PC-3 (cell line): Measurements from ENCODE around the gene CBL. TPM values are rescaled to one million over a fixed set of nuclear protein-coding genes. Genes with fewer than 3 reads are reported as not detected.

Source experiments
- ATAC-seq: fragments of 200-7000 bp; cut with Tn5 transposase; 2 replicates; pipeline ENCODE4 v1.9.1; 2020; ENCODE audit warnings: mild to moderate bottlenecking, moderate library complexity
- BruUV-seq: library from RNA; stranded (reverse); fragments of 400-500 nt; replicated peaks from 2 replicates; lab custom pipeline; 2021; lab: Mats Ljungman, UMichigan
- CTCF ChIA-PET: fragments of 300-600 bp; sonication (Branson Sonifier 250); formaldehyde crosslinking; loops from one replicate; lab custom pipeline; 2022; ENCODE audit warnings: antibody characterized with exemption; lab: Charles Lee
- POLR2A ChIA-PET: fragments of 300-600 bp; sonication (Branson Sonifier 250); formaldehyde crosslinking; loops from one replicate; lab custom pipeline; 2022; ENCODE audit warnings: antibody characterized with exemption; ENCODE audit not compliant: unreplicated experiment; lab: Charles Lee
- DNase-seq: peaks from one replicate; pipeline ENCODE4 v3.0.0-alpha.2; 2015
- H2AFZ ChIP-seq: fragments of 300-600 bp; sonication (generic); 2 replicates; pipeline ENCODE4 v1.6.0; 2016; ENCODE audit warnings: antibody characterized with exemption, low read length
- H3F3A ChIP-seq: fragments of 300-600 bp; sonication (generic); one replicate; pipeline ENCODE4 v1.6.0; 2017; ENCODE audit warnings: antibody characterized with exemption, low read length, control low read depth, mild to moderate bottlenecking; ENCODE audit not compliant: unreplicated experiment
- H3K27ac ChIP-seq: fragments of 300-600 bp; sonication (generic); 2 replicates; pipeline ENCODE4 v1.5.1; 2016; ENCODE audit warnings: mild to moderate bottlenecking, low read length
- H3K27me3 ChIP-seq: fragments of 300-600 bp; sonication (generic); 2 replicates; pipeline ENCODE4 v1.6.1; 2016; ENCODE audit warnings: low read length, mixed read lengths
- H3K36me3 ChIP-seq: fragments of 300-600 bp; sonication (generic); 2 replicates; pipeline ENCODE4 v1.6.1; 2016; ENCODE audit warnings: low read depth, mixed run types, low read length, mixed read lengths
- H3K4me1 ChIP-seq: fragments of 300-600 bp; sonication (generic); 2 replicates; pipeline ENCODE4 v1.5.1; 2016; ENCODE audit warnings: low read length; ENCODE audit not compliant: insufficient read depth
- H3K4me2 ChIP-seq: fragments of 300-600 bp; sonication (generic); 2 replicates; pipeline ENCODE4 v1.6.0; 2016; ENCODE audit warnings: low read length
- H3K4me3 ChIP-seq: fragments of 300-600 bp; sonication (generic); 2 replicates; pipeline ENCODE4 v1.5.1; 2016; ENCODE audit warnings: mild to moderate bottlenecking, low read length, mixed read lengths
- H3K79me2 ChIP-seq: fragments of 300-600 bp; sonication (generic); 2 replicates; pipeline ENCODE4 v1.6.1; 2017; ENCODE audit warnings: low read length, mixed read lengths
- H3K9ac ChIP-seq: fragments of 300-600 bp; sonication (generic); 2 replicates; pipeline ENCODE4 v1.6.0; 2016; ENCODE audit warnings: mild to moderate bottlenecking, low read length
- H3K9me2 ChIP-seq: fragments of 300-600 bp; sonication (generic); replicated peaks from 2 replicates; pipeline ENCODE4 v1.6.1; 2016; ENCODE audit warnings: mixed run types, low read length, mixed read lengths
- H3K9me3 ChIP-seq: fragments of 300-600 bp; sonication (generic); 2 replicates; pipeline ENCODE4 v1.6.1; 2016; ENCODE audit warnings: low read length, mixed read lengths
- H4K20me1 ChIP-seq: fragments of 300-600 bp; sonication (generic); 2 replicates; pipeline ENCODE4 v1.6.1; 2016; ENCODE audit warnings: low read length, mixed read lengths
- EZH2 ChIP-seq: fragments of 300-600 bp; sonication (generic); IDR thresholded peaks from one replicate; pipeline ENCODE4 v1.6.1; 2017; ENCODE audit warnings: antibody characterized with exemption, mild to moderate bottlenecking, low read length; ENCODE audit not compliant: unreplicated experiment
- EZH2phosphoT487 ChIP-seq: fragments of 300-600 bp; sonication (generic); IDR thresholded peaks from 2 replicates; pipeline ENCODE4 v1.6.1; 2018; ENCODE audit warnings: mild to moderate bottlenecking, antibody characterized with exemption, low read length, borderline replicate concordance
- intact Hi-C: fragments of 100-400 bp; cut with micrococcal nuclease; formaldehyde crosslinking; loops from 2 replicates; pipeline ENCODE4 v1.9.0; 2023
- total RNA-seq: library from RNA; depleted of rRNA; stranded (reverse); fragments of >200 nt; gene quantifications from 2 replicates; pipeline ENCODE4 v1.2.3, GENCODE V29; 2014
- TF ChIP-seq, protein P1 (sequence below): fragments of 300-600 bp; sonication (generic); conservative IDR thresholded peaks from 2 replicates; pipeline ENCODE4 v1.5.1; 2017; ENCODE audit warnings: antibody characterized with exemption, low read depth, mild to moderate bottlenecking, low read length

Gene CBL
- total RNA-seq, 1 experiment from 2014 or later, result 11.4 TPM

DNA sequence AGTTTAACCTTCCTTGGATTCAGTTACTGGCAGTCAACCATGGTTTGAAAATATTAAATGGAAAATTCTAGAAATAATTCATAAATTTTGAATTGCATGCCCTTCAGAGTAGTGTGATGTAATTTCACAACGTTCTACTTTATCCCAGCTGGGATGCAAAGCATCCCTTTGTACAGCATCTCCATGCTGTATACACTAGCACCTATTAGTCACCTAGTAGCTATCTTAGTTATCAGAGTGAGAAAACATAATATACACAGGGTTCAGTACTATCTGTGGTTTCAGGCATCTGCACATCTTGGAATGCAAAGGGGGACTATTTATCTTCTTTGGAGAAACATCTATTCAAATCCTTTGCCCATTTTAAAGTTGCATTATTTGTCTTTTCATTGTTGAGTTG, 30.8 kb downstream of the CBL start:
- no peak overlapping the region for H3K4me3 ChIP-seq
- no peaks in the 10 kb centered on the region for H3K9me3 ChIP-seq

DNA sequence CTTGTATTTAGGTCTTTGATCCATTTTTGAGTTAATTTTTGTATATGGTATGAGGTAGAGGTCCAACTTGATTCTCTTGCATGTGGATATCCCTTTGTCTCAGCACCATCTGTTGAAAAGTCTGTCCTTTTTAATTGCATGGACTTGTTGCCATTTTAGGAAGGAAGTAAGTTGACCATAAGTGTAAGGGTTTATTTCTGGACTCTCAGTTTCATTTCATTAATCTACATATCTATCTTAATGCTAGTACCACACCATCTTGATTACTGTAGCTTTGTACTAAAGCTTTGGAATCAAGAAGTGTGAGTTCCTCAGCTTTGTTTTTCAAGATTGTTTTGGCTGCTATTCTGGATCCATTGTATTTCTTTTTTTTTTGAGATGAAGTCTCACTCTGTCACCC, 31.4 kb downstream of the CBL start:
- Histone ChIP-seq H3K27ac (no peak overlapping the region), H3K9me2 (no peaks in the 10 kb centered on the region), H3K27me3 (no peaks in the 10 kb centered on the region), H3K79me2 (peaks cover 7% of the 10 kb centered on the region), H3F3A (no peaks in the 10 kb centered on the region), H3K4me3 (no peak overlapping the region), H3K4me1 (peaks cover 5% of the 10 kb centered on the region; the same call in 1 of the 2 replicates), H3K9me3 (no peaks in the 10 kb centered on the region), H3K4me2 (no peak overlapping the region), H4K20me1 (no peaks in the 10 kb centered on the region), H2AFZ (no peak overlapping the region), H3K36me3 (peaks cover 12% of the 10 kb centered on the region; the same call in 1 of the 2 replicates), H3K9ac (no peak overlapping the region)
- intact Hi-C loops, result no loop called here
- CTCF ChIA-PET, result no interaction called here
- ATAC-seq, result no peak
- POLR2A ChIA-PET, result no interaction called here
- no peak for TF ChIP-seq EZH2
- no peak for TF ChIP-seq EZH2phosphoT487
- TF ChIP-seq, protein P1, sequence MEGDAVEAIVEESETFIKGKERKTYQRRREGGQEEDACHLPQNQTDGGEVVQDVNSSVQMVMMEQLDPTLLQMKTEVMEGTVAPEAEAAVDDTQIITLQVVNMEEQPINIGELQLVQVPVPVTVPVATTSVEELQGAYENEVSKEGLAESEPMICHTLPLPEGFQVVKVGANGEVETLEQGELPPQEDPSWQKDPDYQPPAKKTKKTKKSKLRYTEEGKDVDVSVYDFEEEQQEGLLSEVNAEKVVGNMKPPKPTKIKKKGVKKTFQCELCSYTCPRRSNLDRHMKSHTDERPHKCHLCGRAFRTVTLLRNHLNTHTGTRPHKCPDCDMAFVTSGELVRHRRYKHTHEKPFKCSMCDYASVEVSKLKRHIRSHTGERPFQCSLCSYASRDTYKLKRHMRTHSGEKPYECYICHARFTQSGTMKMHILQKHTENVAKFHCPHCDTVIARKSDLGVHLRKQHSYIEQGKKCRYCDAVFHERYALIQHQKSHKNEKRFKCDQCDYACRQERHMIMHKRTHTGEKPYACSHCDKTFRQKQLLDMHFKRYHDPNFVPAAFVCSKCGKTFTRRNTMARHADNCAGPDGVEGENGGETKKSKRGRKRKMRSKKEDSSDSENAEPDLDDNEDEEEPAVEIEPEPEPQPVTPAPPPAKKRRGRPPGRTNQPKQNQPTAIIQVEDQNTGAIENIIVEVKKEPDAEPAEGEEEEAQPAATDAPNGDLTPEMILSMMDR, result no peak
- BruUV-seq, result no TSS peak
- no peak for DNase-seq

More for the DNA sequence above, 30.8 kb downstream of the CBL start:
- Histone ChIP-seq H3K27me3 (no peaks in the 10 kb centered on the region), H3K79me2 (peaks cover 7% of the 10 kb centered on the region), H3K4me1 (peaks cover 5% of the 10 kb centered on the region; the same call in 1 of the 2 replicates), H4K20me1 (no peaks in the 10 kb centered on the region), H3K9me2 (no peaks in the 10 kb centered on the region), H3F3A (no peaks in the 10 kb centered on the region), H2AFZ (no peak overlapping the region), H3K4me2 (no peak overlapping the region), H3K36me3 (peaks cover 17% of the 10 kb centered on the region; the same call in 1 of the 2 replicates), H3K27ac (no peak overlapping the region), H3K9ac (no peak overlapping the region)
- ATAC-seq, result no peak
- ChIA-PET POLR2A (no interaction called here), CTCF (no interaction called here)
- no TSS peak for BruUV-seq
- DNase-seq, result no peak
- TF ChIP-seq EZH2 (no peak), EZH2phosphoT487 (no peak)
- TF ChIP-seq, protein P1, result no peak
- intact Hi-C loops, result no loop called here

DNA sequence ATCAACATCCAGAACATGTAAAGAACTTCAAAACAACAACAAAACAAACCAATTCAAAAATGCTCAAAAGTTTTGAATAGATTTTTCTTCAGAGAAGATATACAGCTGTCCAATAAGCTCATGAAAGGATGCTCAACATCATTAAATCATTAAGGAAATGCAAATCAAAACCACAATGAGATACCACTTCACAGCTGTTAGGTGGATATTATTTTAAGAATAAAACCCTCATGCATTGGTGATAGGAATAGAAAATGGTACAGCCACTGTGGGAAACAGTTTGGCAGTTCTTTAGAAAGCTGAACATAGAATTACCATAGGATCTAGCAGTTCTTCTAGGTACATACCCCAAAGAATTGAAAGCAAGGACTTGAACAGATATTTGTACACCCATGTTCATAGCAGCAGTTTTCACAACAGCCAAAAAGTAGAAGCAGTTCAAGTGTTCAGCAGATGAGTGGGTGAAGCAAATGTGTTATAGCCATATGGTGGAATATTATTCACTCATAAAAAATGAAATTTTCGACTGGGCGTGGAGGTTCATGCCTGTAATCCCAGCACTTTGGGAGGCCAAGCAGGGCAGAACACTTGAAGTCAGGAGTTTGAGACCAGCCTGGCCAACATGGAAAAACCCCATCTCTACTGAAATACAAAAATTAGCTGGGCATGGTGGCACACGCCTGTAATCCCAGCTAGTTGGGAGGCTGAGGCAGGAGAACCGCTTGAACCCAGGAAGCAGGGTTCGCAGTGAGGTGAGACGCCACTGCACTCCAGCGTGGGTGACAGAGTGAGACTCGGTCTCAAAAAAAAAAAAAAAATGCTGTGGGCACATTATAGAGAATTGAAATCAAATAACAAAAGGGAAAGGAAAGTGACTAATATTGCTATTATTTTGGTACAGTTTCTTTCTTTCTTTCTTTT, 42.9 kb downstream of the CBL start:
- TF ChIP-seq EZH2phosphoT487, result no peak
- TF ChIP-seq EZH2, result no peak
- TF ChIP-seq, protein P1, result no peak
- no TSS peak for BruUV-seq
- H3K4me2 ChIP-seq, result no peak overlapping the region
- ATAC-seq (no peak), DNase-seq (no peak)
- no peaks in the 10 kb centered on the region for H3K9me3 ChIP-seq
- H3K4me3 ChIP-seq, result no peak overlapping the region
- H2AFZ ChIP-seq, result no peak overlapping the region
- ChIA-PET POLR2A (no interaction called here), CTCF (no interaction called here)
- no peaks in the 10 kb centered on the region for H3K9me2 ChIP-seq
- no peaks in the 10 kb centered on the region for H3F3A ChIP-seq
- no peaks in the 10 kb centered on the region for H3K4me1 ChIP-seq
- H3K79me2 ChIP-seq, result 0 out of 2 replicates have a peak, but pooled peaks cover 5% of the 10 kb centered on the region
- no peak overlapping the region for H3K27ac ChIP-seq
- H3K9ac ChIP-seq, result no peak overlapping the region
- H3K36me3 ChIP-seq, result no peaks in the 10 kb centered on the region; the same call in 1 of the 2 replicates
- intact Hi-C loops, result no loop called here
- 0 out of 2 replicates have a peak, but pooled peaks cover 4% of the 10 kb centered on the region for H4K20me1 ChIP-seq
- H3K27me3 ChIP-seq, result no peaks in the 10 kb centered on the region
